WTC11 (cell line): ENCODE data around the gene TIMP2.

Experiments used
- E2F4 ChIP-seq: sonication (generic); formaldehyde crosslinking; IDR thresholded peaks from 2 replicates; pipeline ENCODE4 v1.8.1; 2022; ENCODE audit warnings: low read depth, mild to moderate bottlenecking, moderate library complexity, missing genetic modification reagents, borderline replicate concordance
- ETV6 ChIP-seq: sonication (generic); formaldehyde crosslinking; IDR thresholded peaks from 2 replicates; pipeline ENCODE4 v1.8.1; 2022; ENCODE audit warnings: mild to moderate bottlenecking, missing genetic modification reagents
- GRHL2 ChIP-seq: fragments of 250-450 bp; sonication (Bioruptor Pico); IDR thresholded peaks from 2 replicates; pipeline ENCODE4 v1.8.0; 2022; ENCODE audit warnings: mild to moderate bottlenecking, moderate library complexity; ENCODE audit not compliant: insufficient replicate concordance, severe bottlenecking
- JUN ChIP-seq: sonication (generic); formaldehyde crosslinking; IDR thresholded peaks from 2 replicates; pipeline ENCODE4 v1.8.0; 2023; ENCODE audit warnings: mild to moderate bottlenecking, missing genetic modification reagents
- KAT7 ChIP-seq: sonication (generic); formaldehyde crosslinking; IDR thresholded peaks from 2 replicates; pipeline ENCODE4 v1.8.1; 2023; ENCODE audit warnings: missing genetic modification reagents, mild to moderate bottlenecking, borderline replicate concordance
- PRRX2 ChIP-seq: fragments of 250-450 bp; sonication (Bioruptor Pico); IDR thresholded peaks from 2 replicates; pipeline ENCODE4 v1.8.0; 2021; ENCODE audit warnings: mild to moderate bottlenecking
- ZNF232 ChIP-seq: sonication (generic); formaldehyde crosslinking; IDR thresholded peaks from 2 replicates; pipeline ENCODE4 v1.8.0; 2022; ENCODE audit warnings: mild to moderate bottlenecking, missing genetic modification reagents
- TF ChIP-seq, protein P1 (sequence below): sonication (generic); formaldehyde crosslinking; IDR thresholded peaks from 2 replicates; pipeline ENCODE4 v1.8.1; 2023; ENCODE audit warnings: mild to moderate bottlenecking, missing genetic modification reagents, moderate library complexity

- TF ChIP-seq ETV6 (CRISPR knock-in tag) (no peak), ZNF232 (CRISPR knock-in tag) (no peak), E2F4 (CRISPR knock-in tag) (no peak), GRHL2 (CRISPR knock-in tag) (no peak), PRRX2 (no peak), JUN (CRISPR knock-in tag) (no peak), KAT7 (CRISPR knock-in tag) (no peak)
- TF ChIP-seq, protein P1, sequence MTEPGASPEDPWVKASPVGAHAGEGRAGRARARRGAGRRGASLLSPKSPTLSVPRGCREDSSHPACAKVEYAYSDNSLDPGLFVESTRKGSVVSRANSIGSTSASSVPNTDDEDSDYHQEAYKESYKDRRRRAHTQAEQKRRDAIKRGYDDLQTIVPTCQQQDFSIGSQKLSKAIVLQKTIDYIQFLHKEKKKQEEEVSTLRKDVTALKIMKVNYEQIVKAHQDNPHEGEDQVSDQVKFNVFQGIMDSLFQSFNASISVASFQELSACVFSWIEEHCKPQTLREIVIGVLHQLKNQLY (CRISPR knock-in tag) = no peak
These were observed 44.7 kb upstream of the TIMP2 start for GRCh38 chr17:78969865-78970264.
